Stimulated activated CD4-positive, alpha-beta T cell treated with anti-CD3 and anti-CD28 coated beads, TNF-alpha, amount 100 ng/mL, for 24 hours (primary cell): ENCODE data around the gene DLGAP3.

Source experiments
- DNase-seq, 3 experiments: peaks; one replicate each; pipeline ENCODE4 v3.0.0-alpha.2; 2020; ENCODE audit warnings: low read depth in 3 of 3

The DLGAP3 gene

DNA sequence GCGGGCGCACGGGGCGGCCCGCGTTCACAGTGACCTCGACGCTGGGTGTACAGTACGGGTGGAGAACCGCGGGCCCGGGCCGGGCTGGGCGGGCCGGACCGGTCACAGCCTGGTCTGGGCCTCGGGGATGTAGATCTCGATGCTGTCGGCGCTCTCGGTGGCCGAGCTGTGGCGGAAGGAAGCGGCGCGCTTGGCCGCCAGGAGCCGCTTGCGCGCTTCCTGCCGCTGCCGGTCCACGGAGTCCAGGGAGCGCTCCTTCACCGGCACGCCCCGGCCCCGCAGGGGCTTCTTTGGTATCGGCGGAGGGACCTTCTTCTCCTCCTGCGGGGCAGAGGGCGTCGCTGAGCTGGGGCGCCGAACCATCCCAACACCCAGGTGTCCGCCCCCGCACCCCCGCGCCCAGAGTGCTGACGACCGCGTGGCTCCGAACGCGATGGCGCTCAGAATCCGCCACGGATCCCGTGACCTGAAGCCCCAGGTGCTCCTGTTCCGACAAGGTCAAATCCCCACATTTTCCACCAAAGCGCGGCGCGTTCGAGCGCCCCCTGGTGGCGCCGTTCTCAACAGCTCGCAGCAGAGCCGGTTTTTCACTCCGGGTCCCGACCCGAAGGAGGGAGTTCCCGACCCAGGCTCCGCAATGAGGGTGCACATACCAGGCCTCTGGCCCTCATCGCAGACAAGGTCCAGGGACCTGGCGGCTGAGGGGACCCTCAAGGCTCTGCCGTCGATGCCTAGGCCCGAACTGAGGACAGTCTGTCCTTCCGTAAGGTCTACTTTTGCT is 63.3 kb downstream of the DLGAP3 start:
- peak; percentile 90 to 94 (median 91) for DNase-seq

DNA sequence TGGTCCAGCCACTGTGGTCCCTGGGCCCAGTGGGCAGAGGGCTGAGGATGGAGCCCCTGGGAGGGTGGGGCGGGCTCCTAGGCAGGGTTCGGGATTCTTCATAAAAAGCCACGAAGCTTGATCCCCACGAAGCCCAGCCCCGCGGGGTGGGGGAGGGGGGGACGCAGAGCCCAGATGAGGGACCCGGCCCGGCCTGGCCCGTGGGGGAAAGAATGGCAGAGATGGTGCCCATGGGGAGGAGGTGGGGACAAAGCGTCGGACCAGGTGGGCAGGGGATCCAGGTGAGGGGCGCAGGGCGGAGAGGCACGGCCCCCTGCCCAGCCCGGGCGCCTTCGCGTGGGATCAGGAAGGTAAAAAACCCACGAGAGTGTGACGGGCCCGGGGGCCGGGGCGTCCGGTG is 63.9 kb downstream of the DLGAP3 start:
- DNase-seq: no peak

DNA sequence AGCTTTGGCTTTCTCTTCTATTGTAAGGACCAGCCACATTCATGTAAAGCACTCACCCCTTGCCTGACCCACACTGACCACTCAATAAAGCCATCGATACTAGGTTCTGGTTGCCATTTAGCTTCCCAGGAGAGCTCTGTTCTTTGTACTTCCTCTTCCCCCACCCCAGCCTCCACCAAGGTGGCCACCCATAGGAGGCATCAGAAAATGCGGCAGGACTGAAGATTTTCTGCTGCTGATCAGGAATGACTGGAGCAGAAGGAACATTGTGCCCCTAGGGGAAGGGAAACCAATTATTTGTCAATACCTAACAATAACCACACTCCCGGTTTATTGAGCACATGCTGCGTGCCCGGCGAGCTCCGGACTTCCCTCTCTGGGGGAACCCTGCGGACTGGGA is 64.7 kb downstream of the DLGAP3 start:
- DNase-seq: no peak

DNA sequence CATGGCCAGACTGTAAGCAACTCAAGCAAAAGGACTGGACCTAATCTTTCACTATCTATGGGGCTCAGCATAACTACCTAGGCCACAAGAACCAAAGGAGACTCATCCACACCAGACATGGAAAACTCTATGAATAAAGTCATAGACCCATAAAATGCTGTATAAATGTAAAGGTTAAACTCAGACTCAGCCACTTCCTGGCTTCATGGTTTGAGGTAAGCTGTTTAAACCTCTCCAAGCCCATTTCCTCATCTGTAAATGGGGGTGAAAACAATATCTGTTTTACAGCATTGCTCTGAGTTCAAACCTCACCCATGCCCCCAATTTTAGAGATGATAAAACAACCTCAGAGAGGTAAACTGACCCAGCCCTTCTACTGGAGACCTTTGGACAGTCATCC is 65.9 kb downstream of the DLGAP3 start:
- no peak for DNase-seq

DNA sequence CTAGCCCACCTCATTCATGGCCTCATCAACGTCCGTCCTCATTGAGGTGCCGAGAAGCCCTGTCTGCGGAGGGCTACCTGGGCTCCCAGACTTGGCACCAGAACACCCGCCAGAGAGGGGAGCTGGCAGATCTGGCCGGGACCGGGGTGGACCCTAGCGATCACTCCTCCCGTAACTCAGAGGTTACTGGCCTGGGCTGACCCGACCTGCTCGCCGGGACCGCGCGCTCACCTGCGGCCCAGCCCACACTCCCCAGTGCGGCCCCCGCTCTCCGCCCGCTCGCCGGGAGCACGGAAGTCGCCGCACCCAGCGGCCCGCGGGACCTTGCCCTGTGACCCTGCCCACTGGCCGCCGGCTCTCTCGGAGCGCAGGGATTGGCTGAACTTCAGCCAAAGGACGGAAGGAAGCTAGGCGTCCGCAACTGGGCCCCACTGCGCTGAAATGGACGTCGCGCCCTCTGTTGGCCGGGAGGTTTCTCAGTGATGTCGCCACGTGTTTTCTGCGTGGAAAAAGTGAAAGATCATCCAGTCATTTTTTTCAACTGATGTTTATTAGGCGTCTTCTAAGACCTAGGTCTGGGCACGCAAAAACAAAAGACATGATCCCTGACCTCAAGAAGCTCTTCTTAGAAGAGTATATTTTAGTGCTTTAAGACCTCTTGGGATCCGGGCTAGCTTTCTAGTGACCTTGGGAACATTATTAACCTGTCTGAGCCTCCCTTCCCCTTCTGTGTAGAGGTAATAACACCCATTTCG is 69.8 kb downstream of the DLGAP3 start, which contains the start of gene SMIM12:
Gene SMIM12 (minus strand): TSS at position 304 of the 755 bp plus-strand sequence. CDS start 3,772 bp downstream, outside the sequence.
- DNase-seq: peak; percentile 85 to 93 (median 87)

DNA sequence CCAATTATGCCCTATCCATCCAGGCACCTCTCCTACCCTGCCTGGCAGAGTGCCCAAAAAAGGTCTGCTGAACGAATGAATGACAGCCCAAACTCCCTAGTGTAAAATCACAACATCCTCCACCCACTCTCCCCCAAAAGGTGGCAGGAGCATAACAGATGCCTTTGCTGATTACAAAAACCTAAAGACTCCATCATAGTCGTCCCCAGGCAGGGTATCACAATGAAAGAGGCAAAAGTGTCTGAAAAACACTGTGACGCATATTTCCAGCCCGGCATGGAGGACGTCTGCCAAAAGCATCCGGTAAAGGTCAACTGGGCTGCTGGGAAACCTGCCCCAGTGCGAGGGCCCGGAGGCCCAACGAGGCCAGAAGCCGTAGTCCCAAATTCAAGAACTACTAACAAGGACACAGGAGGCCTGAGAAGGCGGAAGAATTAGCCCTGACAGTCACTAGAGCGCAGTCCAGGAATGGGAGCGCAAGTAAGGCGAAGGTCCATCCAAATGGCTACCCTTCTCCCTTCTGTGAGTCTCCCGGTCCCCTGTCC is 70.5 kb downstream of the DLGAP3 start:
- peak in 2 of 3 experiments; percentile 15 to 26 for DNase-seq

DNA sequence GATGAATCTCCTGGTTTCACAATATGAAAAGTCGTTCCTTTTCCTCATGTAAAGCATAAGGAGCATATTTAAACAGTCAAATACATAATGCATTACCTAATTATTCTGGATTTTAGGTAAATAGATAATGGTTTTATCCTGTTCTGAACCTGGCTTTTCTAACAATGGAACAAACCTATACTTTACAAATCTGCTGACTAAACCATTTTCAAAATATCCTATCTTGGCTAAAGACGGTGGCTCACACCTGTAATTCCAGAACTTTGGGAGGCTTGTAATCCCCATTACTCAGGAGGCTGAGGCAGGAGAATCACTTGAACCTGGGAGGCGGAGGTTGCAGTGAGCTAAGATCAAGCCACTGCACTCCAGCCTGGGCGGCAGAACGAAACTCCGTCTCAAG is 72.8 kb downstream of the DLGAP3 start:
- no peak for DNase-seq

DNA sequence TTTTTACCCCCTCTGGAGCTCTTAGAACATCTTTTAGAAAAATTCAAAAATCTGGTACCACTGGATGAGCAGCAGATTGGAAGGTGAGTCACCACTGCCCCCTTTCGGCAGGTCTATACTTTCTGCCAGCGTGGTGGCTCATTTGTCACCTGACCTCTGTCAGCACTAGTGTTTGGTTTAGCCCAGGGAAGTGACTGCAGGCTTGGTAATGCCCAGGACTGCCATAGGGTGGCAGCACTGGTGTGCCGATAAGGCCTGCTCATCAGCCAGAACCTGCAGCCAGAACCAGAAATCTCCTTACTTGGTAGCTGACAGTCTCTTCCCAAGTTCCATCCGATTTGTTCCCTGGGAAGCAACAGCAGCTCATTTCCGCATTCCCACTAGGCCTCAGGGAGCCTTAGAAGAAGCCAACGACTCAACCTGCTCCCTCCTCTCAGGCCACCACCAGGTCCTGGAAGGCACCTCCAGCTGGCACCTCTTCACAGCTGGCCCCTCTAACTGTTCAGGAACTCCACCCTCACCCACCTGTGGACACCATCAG is 76.7 kb downstream of the DLGAP3 start:
- peak; percentile 78 to 90 (median 79) for DNase-seq

DNA sequence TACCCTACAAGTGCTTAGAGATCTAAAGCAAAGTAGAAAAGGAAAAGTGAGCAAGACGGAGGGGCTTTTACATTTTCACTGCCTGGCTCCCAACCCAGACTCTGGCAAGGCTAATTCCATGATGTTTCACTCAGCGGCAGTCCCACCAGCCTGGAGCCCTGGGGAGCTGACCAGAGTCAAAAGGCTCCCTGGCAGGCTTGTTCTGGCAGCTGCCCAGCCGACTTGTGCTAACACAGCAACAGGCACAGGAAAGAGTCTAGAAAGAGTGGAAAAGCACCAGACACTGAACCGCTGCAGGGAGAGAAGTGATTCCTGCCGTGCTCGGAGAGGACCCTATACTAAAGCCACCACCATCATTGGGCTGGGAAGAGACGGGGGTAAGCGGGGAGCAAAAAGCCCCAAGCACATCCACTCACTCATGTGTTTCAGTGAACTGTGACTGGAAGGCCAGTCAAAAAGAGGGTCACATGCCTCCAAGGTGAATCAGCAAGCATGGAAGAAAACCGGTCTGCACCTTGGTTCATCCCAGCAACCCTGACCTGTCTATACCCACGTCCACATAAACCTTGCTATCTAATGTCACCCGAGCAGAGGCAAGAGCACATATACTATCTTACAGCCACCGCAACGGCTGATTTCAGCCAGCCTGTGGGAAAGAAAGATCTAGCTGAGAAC is 77.9 kb downstream of the DLGAP3 start:
- DNase-seq: no peak

DNA sequence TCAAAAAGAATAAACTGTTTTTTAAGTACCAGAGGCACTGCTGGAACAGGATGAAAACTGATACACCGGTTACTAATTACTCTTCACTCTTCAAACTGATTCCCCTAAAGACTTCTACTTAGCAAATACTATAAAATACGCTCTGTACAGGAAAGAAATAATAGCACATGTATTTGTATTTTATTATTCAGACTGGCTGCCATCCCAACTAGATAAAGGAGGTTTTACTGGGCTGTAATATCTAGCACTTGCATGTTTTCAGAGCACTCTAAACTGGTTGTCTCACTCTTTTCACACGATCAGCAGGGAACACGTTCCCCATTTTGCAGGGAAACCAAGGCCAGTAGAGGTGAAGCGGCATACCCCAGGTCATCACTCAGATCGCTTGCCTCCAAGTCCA is 79.1 kb downstream of the DLGAP3 start:
- no peak for DNase-seq

DNA sequence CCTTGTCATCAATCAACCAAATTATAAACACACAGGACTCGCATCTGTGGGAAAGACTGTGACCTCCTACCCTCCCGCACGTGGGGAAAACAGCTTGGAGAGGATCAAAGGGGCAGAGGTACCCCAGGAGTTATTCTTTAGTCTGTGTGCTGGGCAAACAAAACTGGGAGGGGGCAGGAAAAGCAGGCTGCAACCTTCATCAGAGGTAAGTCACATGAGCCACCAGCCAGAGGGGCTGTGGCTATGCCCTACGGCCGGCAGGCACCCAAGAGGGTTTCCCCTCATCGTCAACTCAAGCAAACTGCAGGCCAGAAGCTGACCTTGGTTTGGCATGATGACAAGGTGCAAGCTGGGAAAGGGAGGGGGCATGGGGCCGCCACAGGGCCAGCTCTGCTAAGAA is 82.4 kb downstream of the DLGAP3 start:
- no peak for DNase-seq

DNA sequence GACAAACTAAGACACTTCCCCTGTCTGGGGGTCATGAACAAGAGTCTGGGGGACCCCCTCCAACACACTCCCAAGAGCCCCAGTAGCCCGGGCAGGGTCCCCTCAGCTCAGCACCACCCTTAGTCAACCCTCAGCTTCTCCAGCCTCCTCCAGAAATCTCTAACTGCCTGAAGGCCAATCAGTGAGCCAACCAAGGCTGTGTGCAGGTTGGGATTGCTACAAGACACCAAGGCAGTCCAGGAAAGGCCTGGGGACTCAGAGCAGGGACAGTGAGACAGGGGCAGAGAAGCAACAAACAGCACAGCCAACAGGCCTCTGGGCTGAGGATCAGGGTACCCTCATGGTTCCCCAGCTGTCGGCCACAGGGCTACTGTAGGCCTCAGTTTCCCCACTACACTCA is 83.2 kb downstream of the DLGAP3 start:
- DNase-seq: no peak

DNA sequence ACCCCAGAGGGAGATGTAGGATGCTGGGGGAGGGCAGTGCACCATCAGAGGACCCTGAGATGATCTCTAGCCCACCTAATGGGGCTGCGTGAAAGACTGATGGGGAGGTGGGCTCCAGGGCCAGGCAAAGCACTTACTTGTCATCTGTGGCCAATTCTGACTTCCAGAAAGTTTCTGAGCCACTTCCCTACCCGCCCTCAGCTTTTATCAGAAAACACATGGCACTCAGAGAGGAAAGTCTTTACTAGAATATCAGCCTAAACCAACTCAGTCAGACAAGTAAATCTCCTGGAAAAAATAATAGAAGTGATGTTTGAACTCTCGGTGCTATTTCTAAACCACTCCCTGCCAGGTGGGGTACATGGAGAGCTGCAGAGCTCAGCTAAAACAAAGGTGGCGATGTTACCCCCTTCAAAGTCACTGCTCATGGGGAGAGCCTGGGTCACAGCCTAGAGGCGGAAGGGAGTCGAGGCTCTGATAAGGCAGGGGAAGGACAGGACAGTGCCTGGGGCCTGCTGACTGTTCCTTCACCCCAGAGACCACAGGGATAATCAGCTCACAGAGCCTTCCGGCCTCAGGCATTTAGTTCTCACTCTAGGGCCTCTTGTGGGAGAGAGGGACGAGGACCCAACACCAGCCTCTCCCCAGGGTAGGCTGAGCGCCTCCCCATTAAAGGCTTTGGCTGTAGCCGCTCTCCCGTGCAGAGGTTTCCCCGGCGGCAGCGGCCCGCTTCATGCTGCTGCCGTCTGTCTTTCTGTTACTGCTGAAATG is 84.1 kb downstream of the DLGAP3 start:
- no peak for DNase-seq

DNA sequence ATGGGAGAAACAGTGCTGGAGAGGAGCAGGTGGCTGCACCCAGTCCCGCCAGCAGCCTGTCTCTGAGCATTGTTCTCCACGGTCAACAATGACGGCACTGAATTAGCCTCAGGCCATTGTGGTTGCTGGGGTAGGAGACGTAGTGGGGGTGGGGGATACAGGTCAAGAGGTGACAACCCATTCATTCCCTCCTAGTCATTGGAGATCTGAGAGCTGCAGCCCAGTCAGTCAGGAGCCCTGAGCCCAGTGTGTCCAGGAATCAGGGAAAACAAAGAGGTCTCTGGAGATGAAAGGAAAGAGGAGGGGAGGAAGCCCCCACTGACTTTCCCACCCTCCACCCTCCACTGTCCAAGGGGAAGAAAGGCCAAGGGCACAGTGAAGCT is 85.2 kb downstream of the DLGAP3 start:
- DNase-seq: no peak

DNA sequence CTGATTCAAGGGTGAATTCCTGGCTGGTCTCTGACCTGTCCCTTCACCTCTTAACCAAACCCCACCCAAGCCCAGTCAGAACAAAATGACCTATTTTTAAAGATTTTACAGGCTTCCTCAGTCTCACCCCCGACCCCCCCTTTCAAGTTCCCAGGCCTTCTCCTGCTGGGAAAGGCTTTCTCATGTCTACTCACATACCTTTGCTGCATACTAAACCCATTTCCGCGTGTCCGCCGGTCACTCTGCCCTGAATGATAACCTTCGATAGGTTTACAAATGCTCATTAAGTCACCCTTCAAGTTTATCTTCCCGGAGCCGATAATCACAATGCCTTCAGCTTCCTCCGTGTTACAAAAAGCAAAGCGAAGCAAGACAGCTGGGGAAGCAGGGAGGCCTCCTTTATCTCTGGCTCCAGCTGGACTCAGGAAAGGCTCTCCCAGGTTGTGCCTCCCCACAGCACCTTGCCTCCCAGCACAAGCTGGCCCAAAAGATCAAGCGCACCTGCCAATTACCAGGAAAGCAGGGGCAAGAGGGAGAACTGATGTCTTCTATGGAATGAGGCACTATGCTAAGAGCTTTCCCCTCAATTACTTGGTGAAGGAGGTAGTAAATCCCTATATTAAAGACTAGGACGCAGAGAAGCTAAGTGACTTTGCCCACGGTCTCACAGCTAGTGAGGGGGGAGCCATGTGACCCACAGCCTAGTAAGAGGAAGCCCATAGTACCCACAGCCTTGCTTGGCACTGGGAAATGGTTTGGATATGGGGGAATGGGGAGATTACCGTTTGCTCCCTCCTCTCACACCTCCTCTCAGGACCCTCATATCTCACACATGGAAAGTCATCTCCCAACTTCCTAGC is 85.8 kb downstream of the DLGAP3 start:
- DNase-seq: no peak

DNA sequence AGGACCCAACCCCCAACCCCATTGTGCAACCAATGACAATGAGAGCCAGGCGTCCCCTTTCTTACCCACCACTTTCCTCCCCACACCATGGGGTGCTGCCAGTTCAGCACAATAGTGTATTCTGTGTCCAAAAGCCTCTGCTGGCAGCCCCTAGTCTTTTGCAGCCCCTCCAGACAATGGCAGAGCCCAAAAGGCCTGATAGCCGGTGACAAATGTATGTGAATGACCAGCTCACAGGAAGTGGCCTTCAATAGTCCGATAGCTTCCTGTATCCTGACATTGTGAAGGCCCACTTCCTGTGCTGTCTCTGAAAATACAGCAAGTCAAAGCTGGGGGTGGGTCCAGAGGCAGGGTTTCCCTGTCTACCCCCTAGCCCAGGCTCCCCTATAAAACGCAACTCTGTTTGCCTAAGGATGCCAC is 86.5 kb downstream of the DLGAP3 start:
- DNase-seq: no peak

DNA sequence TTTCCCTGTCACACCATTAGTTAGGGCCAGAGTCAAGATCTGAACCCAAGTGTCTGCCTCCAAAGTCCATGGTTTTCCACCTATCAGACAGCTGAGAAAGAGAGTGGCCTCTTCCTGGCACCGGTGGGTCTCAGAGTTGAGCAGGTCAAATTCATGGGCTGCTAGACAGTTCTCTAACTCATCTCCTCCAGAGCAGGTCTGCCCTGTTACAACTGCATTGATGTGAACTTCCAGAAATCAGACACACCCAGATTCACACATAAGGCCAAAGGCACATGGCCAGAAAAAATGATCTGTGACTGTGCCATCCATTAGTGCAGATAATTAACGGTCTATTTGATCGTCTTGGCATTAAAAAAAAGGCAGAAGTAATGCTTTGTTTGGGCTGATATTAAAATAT is 87.4 kb downstream of the DLGAP3 start:
- no peak for DNase-seq

DNA sequence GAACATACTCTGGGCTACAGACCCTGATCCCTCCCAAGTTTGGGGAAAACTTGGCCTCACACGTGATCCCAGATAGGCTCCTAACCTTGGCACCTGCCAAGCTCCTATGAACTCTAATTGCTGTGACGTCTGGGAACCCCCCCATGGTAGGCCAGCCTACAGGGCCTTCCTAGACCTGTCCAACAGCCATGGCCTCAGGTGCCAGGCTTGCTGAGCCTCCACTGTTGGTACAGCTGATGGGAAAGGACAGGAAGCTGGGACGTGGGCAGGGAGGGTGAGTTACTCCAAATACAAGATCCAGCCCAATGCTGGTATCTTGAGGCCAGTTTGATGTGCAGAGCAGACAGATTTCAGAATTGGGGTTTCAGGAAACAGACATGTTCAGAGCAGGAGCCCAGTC is 89.0 kb downstream of the DLGAP3 start:
- no peak for DNase-seq

DNA sequence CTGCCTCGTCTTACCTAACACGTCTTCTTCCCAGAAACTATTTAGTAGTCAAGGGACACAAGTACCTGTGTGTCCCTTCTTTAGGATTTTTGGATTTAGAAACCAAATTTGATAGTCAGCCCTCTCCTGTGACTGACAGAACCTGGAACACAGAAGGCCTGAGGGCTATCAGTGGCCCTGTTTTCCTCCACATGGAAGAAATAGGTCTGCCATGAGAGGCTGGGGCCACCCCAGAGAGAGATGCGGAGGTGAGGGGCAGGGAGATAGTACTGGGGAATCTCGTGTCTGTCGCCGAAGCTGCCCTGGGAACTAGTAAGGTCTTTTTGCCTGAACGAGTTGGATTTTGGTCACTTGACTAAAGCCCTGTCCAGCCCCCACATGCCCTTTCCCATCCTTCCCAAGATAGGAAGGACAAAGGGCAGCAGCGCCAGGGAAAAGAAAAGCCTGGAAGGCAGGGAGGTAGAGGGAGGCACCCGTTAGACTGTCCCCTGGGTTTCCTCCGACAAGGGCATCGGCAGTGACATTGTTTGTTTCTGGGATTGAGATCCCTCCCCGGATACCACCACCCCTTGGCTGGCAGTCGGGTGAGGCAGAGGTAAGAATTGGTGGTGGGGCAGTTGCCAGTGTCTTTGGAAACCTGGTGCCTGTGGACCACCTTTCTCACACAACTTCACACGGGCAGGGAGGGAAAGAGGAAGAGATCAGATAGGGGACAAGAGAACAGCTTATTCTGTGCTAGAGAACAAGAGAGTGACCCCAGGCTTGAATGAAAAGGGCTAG is 89.7 kb downstream of the DLGAP3 start:
- no peak for DNase-seq
